Fibroblast of gingiva (primary cell): ENCODE data around the gene SUGT1.
"Not testable (repeated sequence)": the region's sequence is repeated elsewhere in the genome, so short reads cannot be mapped to it uniquely, and the experiment has no call there.

Experiments
- DNase-seq: peaks from one replicate; pipeline ENCODE4 v3.0.0-alpha.2; 2011; ENCODE audit warnings: low read depth

Gene SUGT1

DNA sequence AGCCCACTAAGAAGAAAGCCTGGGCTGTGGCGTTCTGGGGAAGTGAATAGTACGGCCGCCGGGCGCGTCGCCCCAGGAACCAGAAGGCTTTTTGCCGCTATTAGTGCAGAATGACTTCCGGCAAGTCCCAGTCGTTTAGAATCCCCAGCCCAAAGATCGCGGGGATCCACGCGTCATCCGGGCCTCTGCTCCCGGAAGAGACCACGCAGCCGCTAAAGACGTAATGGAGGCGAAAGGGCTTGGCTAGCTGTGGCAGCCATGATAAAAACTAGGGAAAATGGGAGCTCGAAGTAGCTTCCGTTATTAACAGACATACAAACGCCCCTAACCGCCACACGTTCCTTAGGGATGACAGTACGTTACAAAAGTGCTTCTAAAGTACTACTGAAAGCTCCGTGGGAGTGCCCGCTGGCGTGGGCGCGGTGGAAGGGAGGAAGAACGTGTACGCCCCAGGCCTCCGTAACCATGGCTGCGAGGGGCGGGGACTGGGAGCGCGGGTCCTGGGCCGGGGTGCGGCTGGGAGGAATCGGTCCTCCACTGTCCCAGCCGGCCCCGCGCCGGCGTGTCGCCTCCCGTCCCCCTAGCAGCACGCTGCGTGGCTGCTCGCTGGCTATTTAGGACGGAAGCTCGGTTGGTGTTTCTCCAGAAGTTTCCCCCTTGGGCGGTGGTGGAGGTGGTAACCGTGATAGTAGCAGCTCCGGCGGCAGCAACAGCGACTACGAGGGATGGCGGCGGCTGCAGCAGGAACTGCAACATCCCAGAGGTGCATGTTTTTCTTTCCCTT, at the start of gene SUGT1:
Gene SUGT1 (plus strand): TSS at position 641 of the 784 bp plus-strand sequence. CDS start 85 bp downstream, at position 726.
- peak; percentile 99 for DNase-seq

DNA sequence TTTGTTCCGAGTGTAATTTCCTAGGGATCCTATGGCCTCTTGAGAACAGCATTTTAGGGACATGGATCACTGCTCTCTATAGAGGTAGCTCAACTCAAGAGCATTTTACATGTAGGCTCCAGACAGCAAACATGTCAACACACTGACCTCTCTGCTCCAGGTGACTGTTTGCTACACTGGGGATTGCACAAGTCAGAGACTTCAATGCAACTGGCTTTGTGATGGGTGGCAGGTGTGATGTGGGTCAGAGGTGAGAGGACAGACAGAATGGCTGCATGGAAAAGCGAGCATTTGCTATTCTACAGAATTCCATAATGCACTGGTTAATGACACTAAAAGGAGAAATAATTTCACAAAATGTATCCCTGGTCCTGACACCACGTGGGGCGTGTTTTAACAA, 49.3 kb upstream of the SUGT1 start:
- DNase-seq, result not testable (repeated sequence)

DNA sequence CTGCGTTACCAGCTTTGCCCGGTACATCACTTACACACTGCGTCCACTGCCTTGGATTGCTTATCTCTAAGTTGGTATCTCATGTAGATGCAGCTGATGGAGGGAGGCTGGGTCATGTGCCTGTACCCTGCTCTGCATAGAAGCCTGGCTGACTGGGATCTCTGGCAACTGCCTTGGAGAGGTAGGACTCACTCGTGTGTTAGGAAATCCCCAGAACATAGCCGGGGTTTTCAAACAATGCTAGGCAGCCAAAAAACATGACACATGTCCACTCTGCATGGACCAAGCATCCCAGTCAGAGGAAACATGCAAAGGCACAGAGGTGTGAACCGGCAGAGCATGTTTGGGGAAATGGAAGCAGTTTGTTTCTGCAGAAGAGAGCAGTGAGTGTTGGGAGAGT, 46.5 kb upstream of the SUGT1 start:
- DNase-seq, result not testable (repeated sequence)

DNA sequence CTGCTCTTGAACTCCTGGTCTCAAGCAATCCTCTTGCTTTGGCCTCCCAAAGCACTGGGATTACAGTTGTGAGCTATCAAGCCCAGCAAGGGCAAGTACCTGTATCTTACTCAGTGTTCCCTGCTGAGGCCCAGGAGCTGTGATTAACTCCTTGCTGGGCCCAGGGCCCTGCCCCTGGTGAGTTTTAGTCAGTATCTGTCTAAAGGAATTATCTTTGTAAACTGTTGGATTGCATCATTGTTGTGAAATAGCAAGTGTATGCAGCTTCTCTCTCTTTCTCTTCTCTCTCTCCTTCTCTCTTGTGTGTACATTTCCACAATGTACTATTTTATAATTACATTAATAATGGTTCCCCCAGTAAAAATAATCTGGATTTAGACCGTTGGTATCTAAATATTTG, 45.8 kb upstream of the SUGT1 start:
- DNase-seq, result not testable (repeated sequence)

DNA sequence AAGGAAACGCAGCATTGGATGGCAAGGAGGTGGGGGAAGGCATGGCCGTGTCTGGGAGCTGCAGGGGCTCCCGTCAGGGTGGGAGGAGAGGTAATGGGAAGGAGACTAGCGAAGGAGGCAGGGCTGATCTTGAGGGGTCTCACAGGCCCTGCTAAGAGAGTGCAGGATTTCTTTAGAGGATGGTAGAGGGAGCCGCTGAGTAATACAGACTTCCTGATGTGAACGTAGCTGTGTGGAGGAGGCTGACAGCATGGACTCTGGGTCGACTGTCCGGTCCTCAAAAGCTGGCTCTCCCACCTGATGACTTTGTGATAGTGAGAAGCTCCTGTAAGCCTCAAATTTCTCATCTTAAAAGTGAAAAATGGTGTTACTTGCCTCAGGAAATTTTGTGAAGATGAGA, 44.5 kb upstream of the SUGT1 start:
- not testable (repeated sequence) for DNase-seq

DNA sequence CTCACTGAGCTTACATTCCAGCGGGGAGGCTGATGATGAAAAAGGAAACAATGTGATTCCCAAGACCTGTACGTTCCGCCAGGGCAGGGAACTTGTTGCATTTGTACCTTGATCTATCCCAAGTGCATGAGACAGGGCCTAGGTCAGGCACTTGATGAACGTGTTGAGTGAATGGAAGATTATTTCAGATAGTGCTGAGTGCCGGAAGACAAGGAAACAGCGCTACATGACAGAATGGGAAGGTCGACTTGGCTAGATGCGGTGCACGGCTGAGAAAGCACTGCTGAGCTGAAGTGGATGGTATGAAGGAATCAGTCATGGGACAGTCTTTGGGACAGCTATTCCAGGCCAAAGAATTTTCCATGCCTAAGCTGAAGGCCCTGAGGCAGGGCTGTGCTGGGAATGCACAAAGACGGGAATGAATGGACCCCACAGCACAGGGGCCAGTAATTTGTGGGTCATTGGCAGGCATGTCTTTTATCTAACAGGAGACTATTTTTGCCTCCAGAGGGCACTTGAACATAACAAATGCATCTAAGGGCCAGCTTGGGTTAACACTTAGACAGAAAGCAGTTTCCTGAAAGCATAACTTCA, 43.5 kb upstream of the SUGT1 start:
- peak; percentile 35 for DNase-seq

DNA sequence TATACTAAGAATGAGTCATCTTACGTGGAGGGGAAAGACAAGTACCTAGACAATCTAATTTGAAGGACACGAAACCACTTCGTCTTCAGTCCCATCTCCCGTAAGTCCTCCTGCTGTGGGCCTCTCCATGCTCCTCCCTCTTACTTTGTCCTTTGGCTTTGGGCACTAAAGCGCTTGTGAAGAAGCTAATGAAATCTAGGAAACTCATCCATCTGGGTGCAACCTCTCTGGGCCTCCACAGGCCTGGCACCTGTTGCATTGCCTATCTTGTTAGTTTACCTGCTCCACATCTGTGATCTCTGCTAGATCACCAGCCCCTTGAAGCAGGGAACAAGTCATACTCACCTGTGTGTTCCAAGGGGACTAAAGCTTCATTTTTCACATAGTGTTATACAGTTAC, 42.5 kb upstream of the SUGT1 start:
- not testable (repeated sequence) for DNase-seq

DNA sequence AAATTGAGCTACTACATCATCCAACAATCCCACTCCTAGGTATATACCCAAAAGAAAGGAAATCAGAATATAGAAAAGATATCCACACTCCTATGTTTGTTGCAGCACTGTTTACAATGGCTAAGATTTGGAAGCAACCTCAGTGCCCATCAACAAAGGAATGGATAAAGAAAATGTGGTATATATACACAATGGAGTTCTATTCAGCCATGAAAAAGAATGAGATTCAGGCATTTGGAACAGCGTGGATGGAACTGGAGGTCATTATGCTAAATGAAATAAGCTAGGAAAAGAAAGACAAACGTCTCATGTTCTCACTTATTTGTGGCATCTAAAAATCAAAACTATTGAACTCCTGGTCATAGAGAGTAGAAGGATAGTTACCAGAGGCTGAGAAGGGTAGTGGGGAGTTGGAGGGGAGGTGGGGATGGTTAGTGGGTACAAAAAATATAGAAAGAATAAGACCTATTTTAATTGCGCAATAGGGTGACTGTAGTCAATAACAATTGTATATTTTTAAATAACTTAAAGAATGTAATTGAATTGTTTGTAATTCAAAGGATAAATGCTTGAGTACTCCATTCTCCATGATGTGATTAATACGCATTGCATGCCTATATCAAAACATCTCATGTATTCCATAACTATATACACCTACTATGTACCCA, 37.4 kb upstream of the SUGT1 start:
- no peak for DNase-seq

DNA sequence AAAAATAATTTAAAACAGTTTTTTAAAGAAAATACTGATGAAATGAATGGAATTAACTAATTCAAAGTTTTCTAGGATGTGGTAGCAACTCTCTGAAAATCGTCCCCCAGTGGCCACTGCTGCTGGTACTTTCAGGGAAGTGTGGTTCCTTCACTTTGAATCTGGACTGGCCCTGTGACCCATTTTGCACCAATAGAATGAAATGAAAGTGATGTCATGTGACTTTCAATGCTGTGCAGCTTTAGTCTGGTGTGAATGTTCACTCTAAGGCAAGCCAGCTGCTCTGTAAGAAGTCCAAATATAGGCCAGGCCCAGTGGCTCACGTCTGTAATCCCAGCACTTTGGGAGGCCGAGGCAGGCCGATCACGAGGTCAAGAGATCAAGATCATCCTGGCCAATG, 36.8 kb upstream of the SUGT1 start:
- no peak for DNase-seq

DNA sequence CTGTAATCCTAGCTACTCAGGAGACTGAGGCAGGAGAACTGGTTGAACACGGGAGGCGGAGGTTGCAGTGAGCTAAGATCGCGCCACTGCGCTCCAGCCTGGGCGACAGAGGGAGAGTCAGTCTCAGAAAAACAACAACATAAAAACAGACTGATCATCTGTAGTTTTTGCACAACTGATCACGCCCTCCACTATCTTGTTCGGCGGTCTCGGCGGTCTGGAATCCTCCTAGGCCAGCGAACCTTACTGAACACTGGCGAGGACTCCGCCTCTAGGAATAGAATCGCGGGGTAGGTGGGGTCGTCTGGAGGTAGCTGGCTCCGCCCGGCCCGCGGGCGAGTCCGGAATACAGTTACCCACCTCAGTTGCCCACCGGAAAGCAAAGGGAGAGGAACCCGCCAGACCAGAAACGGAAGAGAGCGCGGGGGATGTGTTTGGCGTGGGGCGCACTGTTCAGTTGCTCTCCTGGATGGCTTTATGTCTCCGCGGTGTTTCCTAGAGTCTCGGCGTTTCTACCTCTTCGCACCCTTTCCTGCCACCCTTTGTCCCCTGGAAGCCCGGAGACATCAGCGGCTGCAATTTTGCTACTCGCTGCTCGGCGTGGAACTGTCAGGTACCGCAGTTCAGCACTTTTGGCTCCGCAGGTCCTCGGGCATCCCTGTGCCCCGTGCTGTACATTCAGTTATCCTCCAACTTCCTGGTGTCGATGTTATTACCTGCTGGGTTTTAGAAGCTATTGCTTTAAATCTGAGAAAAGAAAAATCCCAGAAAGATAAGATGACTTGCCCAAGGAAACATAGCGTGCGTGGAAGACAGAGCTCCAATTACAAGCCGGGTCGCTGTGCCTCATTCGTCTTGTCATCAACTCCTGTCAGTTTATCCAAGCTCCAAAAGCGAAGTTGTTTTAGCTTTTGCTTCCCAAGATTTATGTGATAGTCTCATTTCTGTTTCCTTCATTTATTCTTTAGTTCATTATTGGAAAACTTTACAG, 35.3 kb upstream of the SUGT1 start:
- peak; percentile 84 for DNase-seq

DNA sequence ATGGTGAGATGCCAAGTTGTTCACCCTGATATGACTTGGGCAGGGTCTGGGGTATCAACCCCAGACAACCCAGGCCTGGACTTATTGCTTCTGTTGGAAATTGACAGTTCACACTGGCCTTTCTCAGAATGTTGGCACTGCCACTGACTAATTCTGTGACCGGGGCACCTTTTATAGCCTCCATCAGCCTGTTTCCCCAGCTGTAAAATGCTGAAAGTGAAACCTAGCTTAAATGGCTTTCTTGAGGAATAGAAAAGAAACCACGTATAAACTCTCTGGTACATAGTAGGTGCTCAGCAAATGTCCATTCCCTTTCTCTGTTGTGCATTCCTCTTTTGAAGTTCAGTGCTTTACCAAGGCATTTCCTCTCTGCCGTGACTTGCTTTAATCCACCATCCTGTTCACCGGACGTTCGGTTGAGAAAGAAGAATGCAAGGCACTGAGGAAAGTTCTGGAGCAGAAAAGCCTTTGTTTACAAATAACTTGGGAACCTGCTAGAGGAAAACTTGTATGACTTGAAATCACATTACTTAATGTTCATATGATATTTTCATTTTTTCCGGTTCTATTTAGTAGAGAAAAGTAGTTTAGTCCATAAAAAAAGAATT, 21.4 kb upstream of the SUGT1 start:
- not testable (repeated sequence) for DNase-seq

DNA sequence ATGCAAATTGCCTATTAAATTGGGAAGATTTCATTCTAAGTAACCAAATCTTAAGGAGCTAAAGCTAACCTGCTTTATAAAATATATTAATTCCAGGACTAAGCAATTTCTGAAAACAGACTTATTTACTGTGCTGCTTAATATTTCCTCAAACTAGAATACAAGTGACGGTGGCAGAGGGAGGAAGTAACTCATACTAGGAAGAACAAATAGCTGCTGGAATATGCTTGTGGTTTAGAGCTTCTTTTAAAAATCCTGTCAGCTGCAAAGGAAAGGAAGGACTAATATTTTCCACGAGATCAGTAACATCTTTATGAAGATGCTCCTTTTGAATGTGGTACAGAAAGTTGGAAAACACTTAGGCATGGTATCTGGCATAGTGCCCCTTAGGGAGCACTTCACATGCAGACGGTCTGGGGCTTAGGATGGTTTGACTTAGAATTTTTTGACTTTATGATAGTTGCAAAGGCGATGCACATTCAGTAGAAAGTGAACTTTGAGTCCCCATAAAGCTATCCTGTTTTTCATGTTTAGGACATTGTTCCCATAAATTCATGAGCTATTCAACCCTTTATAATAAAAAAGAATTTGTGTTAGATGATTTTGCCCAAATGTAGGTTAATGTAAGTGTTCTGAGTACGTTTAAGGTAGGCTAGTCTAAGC, 13.8 kb upstream of the SUGT1 start:
- no peak for DNase-seq

DNA sequence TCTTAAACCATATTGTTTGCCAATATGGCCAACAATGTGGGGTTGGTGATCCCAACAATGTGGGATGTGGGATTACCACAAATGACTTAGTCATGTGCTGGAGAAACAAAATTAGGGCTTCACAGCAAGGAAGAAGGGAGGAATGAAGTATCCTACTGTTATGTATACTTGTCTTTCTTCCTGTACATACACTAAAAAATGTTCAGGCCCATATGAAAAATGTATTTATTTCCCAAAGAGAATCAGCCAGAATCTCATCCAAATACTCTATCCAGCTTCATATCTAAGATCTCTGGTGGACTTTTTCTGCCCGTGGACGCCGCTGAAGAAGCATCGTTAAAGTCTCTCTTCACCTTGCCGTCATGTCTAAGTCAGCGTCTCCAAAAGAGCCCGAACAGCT, 10.5 kb upstream of the SUGT1 start, which contains the start of gene HNRNPA1L2:
Gene HNRNPA1L2 (plus strand): TSS at position 301 of the 400 bp plus-strand sequence. CDS start 62 bp downstream, at position 363.
- no peak for DNase-seq

DNA sequence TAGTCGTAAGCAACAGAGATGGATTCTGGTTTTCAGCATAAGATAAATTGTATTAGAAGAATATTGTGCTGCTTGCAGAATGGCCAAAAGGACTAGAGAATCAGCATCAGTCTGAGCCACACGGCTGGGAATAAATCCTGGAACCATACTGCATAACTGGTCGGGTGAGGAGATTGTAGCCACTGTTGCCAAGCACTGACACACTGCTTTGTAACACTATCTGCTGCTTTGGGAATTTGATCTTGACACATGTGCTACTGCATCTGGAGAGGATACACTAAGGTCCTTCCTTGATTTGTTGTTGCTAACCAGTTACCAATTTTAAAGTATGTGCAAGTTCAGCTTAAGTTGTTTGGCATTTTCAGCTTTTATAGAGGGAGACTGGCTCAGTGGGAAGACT, 8.5 kb upstream of the SUGT1 start:
- peak; percentile 84 for DNase-seq

DNA sequence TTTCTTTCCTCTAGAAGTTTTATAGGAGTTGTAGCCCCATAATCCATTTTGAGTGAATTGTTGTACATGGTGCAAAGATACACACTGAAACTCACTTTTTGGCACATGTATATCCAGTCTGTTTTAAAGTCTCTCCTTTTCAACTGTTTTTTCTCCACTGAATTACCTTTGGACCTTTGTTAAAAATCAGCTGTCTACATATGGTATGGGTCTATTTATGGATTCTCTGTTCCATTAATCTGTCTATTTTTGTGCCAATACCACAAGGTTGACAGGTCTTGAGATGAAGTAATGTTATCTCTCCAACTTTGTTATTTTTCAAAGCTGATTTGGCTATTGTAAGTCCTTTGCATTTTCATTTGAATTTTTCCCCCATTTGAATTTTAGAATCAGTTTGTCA, 5.7 kb upstream of the SUGT1 start:
- DNase-seq, result no peak

DNA sequence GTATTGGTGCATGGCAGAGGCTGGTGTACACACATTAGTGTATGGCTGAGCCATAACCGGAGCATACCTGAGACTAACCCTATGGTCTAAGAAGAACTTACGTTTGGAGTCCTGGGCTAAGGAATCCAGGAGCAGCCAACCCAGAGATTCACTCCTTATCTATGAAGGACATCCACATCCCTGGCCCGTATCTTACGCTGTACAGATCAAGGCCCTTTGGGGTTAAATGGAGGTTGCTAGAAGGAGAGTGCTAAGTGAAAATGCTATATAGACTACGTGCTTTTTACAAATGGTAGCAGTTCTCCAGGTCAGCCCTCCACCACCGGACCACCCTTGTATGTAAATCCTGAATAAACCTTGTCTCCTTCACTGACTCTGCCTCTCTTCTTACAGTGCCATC, 1.9 kb upstream of the SUGT1 start:
- no peak for DNase-seq

DNA sequence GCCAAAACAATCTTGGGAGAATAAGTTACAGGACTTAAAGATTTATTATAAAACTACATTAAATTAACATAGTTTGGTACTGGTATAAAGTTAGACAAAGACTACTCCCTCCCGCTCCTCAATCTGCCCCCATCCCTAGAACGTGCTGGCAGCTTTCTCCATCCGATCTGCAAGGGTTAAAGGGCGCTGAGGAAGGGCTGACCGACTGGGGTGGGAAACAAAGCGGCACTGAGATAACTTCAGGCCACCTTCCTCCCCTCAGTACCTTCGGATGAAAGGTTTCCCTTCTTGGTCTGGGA, 790 bp upstream of the SUGT1 start:
- DNase-seq, result no peak

DNA sequence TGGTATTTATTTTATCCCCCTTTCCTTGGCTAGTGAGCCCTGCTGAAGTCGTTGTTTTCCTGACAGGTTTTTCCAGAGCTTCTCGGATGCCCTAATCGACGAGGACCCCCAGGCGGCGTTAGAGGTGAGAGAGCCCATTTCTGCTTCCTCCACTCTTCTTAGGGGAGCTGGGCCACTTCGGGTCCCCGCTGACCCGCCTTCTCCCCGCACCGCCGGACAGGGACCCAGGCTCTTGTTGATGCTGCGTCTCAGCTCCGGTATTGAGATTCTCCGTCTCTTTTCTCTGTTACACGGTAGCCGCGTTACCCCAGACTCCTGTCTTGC, 306 bp downstream of the SUGT1 start:
- DNase-seq, result no peak

DNA sequence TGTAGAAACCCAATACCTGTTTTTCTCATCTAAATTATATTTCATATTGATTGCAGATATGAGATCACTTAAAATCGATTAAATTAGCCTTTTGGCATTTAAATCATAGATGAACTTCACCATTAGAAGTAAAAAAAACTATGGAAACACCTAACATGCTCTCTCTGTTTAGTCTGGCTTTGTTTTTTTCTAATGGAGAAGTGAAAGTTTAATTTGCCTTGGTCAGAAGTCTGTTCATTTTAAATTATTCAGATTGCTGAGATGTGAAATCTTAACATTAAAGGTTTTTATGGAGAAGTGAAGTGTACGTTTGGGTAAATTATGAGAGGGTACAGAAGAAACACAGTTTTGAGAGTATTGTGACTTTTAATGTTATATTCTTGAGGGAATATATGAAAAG, 6.7 kb downstream of the SUGT1 start:
- DNase-seq, result no peak

DNA sequence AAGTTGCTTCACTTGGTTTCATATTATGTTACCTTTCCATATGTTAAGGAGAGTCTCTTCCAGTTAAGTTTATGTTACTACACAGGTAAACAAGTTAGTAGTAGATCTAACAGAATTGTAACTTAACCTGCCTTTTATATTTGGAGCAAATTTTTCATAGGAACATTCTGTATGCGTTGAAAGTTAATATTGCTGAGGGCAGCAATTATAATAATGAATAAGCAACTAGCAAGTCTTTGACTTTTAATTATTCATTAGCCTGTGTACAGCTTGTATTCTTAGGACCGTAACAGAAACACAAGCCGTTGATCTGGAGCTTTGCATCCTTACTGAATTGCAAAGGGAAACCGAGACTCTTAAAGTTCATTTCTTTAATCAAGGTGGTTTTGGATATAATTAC, 11.6 kb downstream of the SUGT1 start:
- DNase-seq, result no peak

DNA sequence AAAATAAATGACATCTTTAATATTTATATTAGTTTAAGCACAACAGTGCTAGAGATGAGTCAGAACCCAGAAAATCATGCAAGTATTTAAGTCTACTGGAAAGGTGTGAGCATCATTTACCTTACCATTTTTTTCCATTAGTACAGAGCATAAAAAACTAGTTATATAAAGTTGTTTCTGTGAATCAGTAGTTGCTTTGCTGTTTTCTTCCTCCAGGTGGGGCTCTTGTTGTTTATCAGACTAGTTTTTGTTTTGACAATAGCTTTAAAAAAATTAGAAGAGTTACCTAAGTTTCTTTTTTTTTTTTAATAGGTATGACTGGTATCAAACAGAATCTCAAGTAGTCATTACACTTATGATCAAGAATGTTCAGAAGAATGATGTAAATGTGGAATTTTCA, 12.7 kb downstream of the SUGT1 start:
- DNase-seq, result peak; percentile 7
